HG03432 (cell line): ENCODE data around the gene SMR3A.

Experiments
- ATAC-seq: cut with Tn5 transposase; IDR thresholded peaks from one replicate; pipeline ENCODE4 v1.9.1; 2021; ENCODE audit warnings: mild to moderate bottlenecking, moderate library complexity; ENCODE audit not compliant: unreplicated experiment

SMR3A gene

DNA sequence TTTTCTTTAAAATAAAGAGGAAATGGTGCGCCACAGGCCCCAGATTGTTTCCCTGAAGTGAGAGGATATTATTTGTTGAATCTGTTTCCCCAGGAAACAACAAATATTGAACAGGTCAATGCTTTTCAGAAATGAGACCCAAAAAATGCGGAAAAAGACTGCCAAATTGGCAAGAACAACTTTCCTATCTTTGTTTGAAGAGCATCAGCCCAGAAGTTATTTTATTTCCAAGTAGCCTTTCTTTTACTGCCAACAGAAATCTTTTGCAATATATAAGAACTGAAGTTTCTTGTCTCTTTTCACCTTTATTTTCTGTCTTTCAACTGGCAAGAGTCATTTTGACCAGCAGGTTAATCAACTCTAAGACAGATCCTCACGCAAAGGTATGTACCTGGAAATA lies at the start of gene SMR3A:
TSS of gene SMR3A (plus strand) at position 301 of the 400 bp plus-strand sequence. CDS start 1,356 bp downstream, outside the sequence.
- ATAC-seq, result no peak

DNA sequence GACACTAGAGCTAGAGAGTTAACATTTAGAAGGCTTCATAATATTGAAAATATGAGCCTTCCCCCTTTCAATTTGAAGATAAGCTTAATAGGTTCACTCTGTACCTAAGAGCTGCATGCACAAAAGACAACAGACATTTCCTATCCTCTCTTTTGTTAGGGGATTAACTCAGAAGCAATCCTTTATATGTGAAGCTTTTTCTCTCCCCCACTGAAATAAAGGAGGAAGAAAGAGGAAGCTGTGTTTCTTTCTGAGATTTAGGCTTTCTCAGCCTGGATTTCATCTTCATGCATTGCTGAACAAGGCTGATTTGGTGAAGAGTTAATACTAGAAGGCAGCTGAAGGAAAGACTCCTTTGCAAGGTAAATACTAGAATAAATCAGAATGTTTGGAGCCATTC lies 46.8 kb upstream of the SMR3A start:
- no peak for ATAC-seq

DNA sequence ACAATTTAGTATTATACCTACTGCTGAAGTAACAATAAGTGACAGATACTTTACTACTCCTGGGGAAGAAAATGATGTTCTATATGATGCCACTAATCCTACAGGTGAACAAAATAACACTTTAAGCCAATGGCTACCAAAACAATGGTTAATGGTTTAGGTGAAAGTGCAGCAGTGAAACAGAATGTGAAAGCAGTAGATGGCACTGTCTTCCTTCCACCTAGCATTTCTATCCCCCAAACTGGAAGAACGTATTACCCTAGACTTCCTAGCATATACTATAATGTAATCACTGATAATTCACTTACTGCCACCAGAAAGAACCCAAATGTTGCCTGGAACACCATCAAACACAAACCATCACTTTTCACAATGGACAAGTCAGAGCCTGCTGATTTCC lies 44.6 kb upstream of the SMR3A start:
- peak; percentile 75 for ATAC-seq

DNA sequence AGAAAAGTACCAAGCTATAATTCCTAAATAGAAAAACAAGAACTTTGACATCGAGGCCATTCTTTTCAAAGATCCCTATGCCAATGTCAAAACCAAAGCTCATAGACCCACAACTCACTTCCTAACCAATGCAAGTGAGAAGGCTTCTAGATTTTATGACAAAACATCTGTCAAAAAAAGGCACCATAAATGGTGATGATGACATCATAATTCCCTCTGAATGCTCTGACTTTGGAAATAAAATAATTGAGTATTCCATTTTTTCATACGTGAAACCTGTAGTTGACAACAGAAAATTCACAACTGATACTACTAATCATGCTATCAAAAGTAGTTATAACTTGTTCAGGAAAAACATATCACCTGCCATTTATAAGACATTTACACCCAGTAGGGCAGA lies 34.5 kb upstream of the SMR3A start:
- ATAC-seq, result no peak

- ATAC-seq, result no peak
Observed at GRCh38 chr4:70334681-70335080, 25.9 kb upstream of the SMR3A start, which contains the start of gene CABS1. Gene CABS1, plus strand, starts transcription at chr4:70334981. Its CDS starts 59 bp downstream, at chr4:70335040.

DNA sequence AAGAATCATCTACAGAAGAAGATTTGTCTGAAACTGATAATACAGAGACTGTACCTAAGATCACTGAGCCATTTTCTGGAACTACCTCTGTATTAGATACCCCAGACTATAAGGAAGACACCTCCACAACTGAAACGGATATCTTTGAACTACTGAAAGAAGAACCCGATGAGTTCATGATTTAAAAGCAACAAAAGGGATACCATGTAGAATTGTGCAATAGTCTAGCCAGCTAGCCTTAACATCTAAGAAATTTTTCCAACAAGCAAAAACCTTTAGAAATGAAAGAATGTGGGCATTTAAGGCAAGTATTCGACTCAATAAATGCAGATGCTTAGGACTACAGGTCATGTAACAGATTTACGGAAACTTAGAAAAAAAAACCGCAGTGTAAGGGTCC lies 24.5 kb upstream of the SMR3A start:
- ATAC-seq, result no peak

GRCh38 chr4:70337886-70338420 lies 22.6 kb upstream of the SMR3A start:
- no peak for ATAC-seq

DNA sequence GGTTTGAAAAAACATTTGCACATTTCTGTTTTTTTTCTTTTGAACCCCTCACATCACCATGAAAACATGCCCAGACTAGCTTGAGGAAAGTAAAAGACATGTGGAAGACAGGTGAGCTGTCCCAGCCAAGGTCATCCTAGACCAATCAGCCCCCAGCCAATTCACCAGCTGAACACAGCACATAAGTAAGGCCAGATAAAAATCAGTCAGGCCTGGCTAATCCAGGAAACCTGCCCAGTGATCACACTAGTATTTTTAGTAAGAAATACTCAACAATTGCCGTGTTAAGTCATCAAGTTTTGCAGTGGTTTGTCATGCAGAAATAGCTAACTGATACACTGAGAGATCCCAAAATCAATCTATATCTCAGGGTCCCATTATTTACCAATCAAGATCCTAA lies 4.4 kb upstream of the SMR3A start:
- ATAC-seq, result peak; percentile 50

- ATAC-seq, result no peak
Observed at GRCh38 chr4:70359115-70359661, 1.4 kb upstream of the SMR3A start.

- peak; percentile 71 for ATAC-seq
Observed at GRCh38 chr4:70364002-70364401, 3.4 kb downstream of the SMR3A start.

DNA sequence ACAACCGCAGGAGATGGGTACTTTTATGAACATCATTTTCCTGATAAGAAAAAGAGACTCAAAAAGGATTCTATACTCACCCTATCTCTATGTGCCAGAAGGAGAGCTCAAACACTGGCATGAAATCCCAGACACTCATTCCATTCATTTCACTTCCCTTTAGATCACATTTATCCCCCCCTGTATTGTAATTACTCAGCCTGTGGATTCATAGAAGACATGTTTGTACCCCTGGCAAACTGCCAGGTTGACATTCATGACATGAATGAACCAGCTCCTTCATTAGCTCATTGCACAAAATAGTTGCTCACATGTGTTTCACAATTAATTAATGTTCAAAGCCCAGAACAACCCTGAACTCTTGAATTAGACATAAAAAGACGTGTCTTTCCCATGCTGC lies 4.9 kb downstream of the SMR3A start:
- ATAC-seq, result no peak

DNA sequence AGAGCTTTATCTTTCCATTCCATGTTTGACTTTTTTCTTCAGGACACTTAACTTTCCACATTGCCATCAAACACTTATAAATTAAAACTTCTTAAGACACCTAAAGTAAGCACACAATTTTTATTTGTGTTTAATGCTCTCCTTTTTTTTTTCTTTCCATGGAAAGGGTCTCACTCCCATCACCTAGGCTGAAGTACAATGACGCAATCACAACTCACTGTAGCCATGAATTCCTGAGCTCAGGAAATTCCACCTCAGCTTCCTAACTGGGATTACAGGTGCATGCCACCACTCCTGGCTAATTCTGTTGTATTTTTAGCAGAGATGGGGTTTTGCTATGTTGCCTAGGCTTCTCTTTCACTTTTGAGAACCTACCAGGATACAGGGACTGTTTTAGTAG lies 7.3 kb downstream of the SMR3A start:
- no peak for ATAC-seq

GRCh38 chr4:70371987-70372386 lies 11.4 kb downstream of the SMR3A start:
- ATAC-seq, result no peak

GRCh38 chr4:70372760-70373159 lies 12.2 kb downstream of the SMR3A start:
- peak; percentile 59 for ATAC-seq

GRCh38 chr4:70380578-70380977 lies 20.0 kb downstream of the SMR3A start:
- ATAC-seq, result no peak

GRCh38 chr4:70382691-70383181 lies 22.2 kb downstream of the SMR3A start, which contains the start of gene SMR3B:
Gene SMR3B, plus strand, starts transcription at chr4:70383131. Its CDS starts 1,380 bp downstream, at chr4:70384511.
- no peak for ATAC-seq

DNA sequence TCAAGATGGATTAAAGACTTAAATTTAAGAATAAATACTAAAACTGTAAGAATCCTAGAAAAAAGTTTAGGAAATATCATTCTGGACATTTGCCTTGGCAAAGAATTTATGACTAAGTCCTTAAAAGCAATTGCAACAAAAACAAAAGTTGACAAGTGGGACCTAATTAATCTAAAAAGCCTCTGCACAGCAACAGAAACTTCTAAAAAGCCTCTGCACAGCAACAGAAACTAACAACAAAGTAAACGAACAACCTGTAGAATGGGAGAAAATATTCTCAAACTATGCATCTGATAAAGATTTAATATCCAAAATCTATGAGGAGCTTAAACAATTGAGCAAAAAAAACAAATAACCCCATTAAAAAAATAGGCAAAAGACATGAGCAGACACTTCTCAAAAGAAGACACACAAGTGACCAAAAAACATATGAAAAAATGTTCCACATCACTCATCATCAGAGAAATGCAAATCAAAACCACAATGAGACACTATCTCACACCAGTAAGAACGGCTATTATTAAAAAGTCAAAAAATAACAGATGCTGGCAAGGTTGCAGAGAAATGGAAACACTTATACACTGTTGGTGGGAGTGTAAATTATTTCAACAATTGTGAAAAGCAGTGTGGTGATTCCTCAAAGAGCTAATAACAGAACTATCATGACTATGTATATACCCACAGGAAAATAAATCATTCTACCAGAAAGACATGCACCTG lies 31.7 kb downstream of the SMR3A start:
- peak; percentile 67 for ATAC-seq

GRCh38 chr4:70397580-70397979 lies 37.0 kb downstream of the SMR3A start, which contains the start of gene OPRPN:
Gene OPRPN, plus strand, starts transcription at chr4:70397940. Its CDS starts 1,346 bp downstream, at chr4:70399286.
- no peak for ATAC-seq

GRCh38 chr4:70399319-70399718 lies 38.8 kb downstream of the SMR3A start:
- ATAC-seq, result peak; percentile 48

GRCh38 chr4:70402762-70403161 lies 42.2 kb downstream of the SMR3A start:
- peak; percentile 45 for ATAC-seq

GRCh38 chr4:70405765-70406164 lies 45.2 kb downstream of the SMR3A start:
- ATAC-seq, result peak; percentile 63
